HEK293 (cell line): ENCODE measurements around the gene NT5M.

Experiments used
- CTCF ChIA-PET: fragments of 350-600 bp; formaldehyde crosslinking; extraction: SDS; loops from one replicate; lab custom pipeline; 2021; ENCODE audit warnings: antibody characterized with exemption; lab: Yijun Ruan, JAX
- POLR2A ChIA-PET: fragments of 300-600 bp; formaldehyde crosslinking; extraction: SDS; loops from one replicate; lab custom pipeline; 2020; ENCODE audit warnings: antibody characterized with exemption, inconsistent platforms; lab: Yijun Ruan, JAX
- H3K27ac ChIP-seq: fragments of 200-500 bp; sonication (Bioruptor generic); 2 replicates; pipeline ENCODE4 v1.5.1; 2014; ENCODE audit warnings: low read depth, low read length, control low read depth, inconsistent platforms; ENCODE audit errors: extremely low read depth
- H3K36me3 ChIP-seq, 2 experiments: fragments of 200-500 bp in 1 of 2; sonication (Bioruptor generic) in 1 of 2; 1 replicate in 1 of 2; 2 replicates in 1 of 2; pipeline ENCODE4 v1.5.1; 2014 to 2017; ENCODE audit warnings: inconsistent platforms in 2 of 2, low read length in 2 of 2; ENCODE audit not compliant: control insufficient read depth in 2 of 2, insufficient read depth in 1 of 2
- H3K4me1 ChIP-seq: fragments of 200-500 bp; sonication (Bioruptor generic); 2 replicates; pipeline ENCODE4 v1.5.1; 2014; ENCODE audit warnings: mild to moderate bottlenecking, low read length, inconsistent platforms; ENCODE audit not compliant: control insufficient read depth, insufficient read depth
- H3K4me3 ChIP-seq: 2 replicates; pipeline ENCODE4 v1.5.1; 2011; ENCODE audit warnings: low read depth, mild to moderate bottlenecking, control low read depth, low read length, moderate library complexity
- H3K9me3 ChIP-seq: fragments of 200-500 bp; sonication (Bioruptor generic); 2 replicates; pipeline ENCODE4 v1.5.1; 2014; ENCODE audit warnings: low read depth, low read length, inconsistent platforms; ENCODE audit not compliant: control insufficient read depth, insufficient read depth
- ATF2 ChIP-seq: fragments of 450-650 bp; formaldehyde crosslinking; IDR thresholded peaks from 2 replicates; pipeline ENCODE4 v1.5.1; 2016; ENCODE audit warnings: missing biosample characterization, missing genetic modification characterization, low read depth
- FEZF1 ChIP-seq: fragments of 450-650 bp; formaldehyde crosslinking; IDR thresholded peaks from 2 replicates; pipeline ENCODE4 v1.5.1; 2016; ENCODE audit warnings: missing biosample characterization, missing genetic modification characterization
- KLF17 ChIP-seq: fragments of 450-650 bp; formaldehyde crosslinking; IDR thresholded peaks from 2 replicates; pipeline ENCODE4 v1.5.1; 2016; ENCODE audit warnings: missing biosample characterization, missing genetic modification characterization
- PRDM6 ChIP-seq: fragments of 450-650 bp; formaldehyde crosslinking; IDR thresholded peaks from 2 replicates; pipeline ENCODE4 v1.5.1; 2017; ENCODE audit warnings: missing biosample characterization, missing genetic modification characterization
- ZBTB6 ChIP-seq: fragments of 450-650 bp; formaldehyde crosslinking; IDR thresholded peaks from 2 replicates; pipeline ENCODE4 v1.5.1; 2017; ENCODE audit warnings: missing biosample characterization, missing genetic modification characterization
- ZNF146 ChIP-seq: fragments of 450-650 bp; formaldehyde crosslinking; IDR thresholded peaks from 2 replicates; pipeline ENCODE4 v1.5.1; 2016; ENCODE audit warnings: missing biosample characterization, missing genetic modification characterization
- ZNF157 ChIP-seq: fragments of 450-650 bp; formaldehyde crosslinking; IDR thresholded peaks from 2 replicates; pipeline ENCODE4 v1.5.1; 2016; ENCODE audit warnings: missing biosample characterization, missing genetic modification characterization
- ZNF184 ChIP-seq: fragments of 450-650 bp; IDR thresholded peaks from 2 replicates; pipeline ENCODE4 v1.5.1; 2018; ENCODE audit warnings: missing biosample characterization, mild to moderate bottlenecking, missing genetic modification characterization
- ZNF2 ChIP-seq: fragments of 450-650 bp; formaldehyde crosslinking; IDR thresholded peaks from 2 replicates; pipeline ENCODE4 v1.5.1; 2016; ENCODE audit warnings: missing biosample characterization, missing genetic modification characterization
- ZNF266 ChIP-seq: fragments of 450-650 bp; formaldehyde crosslinking; IDR thresholded peaks from 2 replicates; pipeline ENCODE4 v1.5.1; 2016; ENCODE audit warnings: missing biosample characterization, missing genetic modification characterization, low read depth
- ZNF510 ChIP-seq: fragments of 450-650 bp; formaldehyde crosslinking; IDR thresholded peaks from 2 replicates; pipeline ENCODE4 v1.5.1; 2018; ENCODE audit warnings: mild to moderate bottlenecking, missing genetic modification characterization, missing biosample characterization; ENCODE audit not compliant: insufficient replicate concordance
- ZNF514 ChIP-seq: fragments of 450-650 bp; formaldehyde crosslinking; IDR thresholded peaks from 2 replicates; pipeline ENCODE4 v1.5.1; 2016; ENCODE audit warnings: missing biosample characterization, missing genetic modification characterization
- ZNF518A ChIP-seq: fragments of 450-650 bp; formaldehyde crosslinking; conservative IDR thresholded peaks from 2 replicates; pipeline ENCODE4 v1.5.1; 2016; ENCODE audit warnings: low read depth, missing biosample characterization, missing genetic modification characterization
- ZNF623 ChIP-seq: fragments of 450-650 bp; formaldehyde crosslinking; IDR thresholded peaks from 2 replicates; pipeline ENCODE4 v1.5.1; 2016; ENCODE audit warnings: missing biosample characterization, missing genetic modification characterization
- ZNF629 ChIP-seq: fragments of 450-650 bp; formaldehyde crosslinking; IDR thresholded peaks from 2 replicates; pipeline ENCODE4 v1.5.1; 2017; ENCODE audit warnings: missing biosample characterization, missing genetic modification characterization
- ZNF777 ChIP-seq: fragments of 450-650 bp; formaldehyde crosslinking; IDR thresholded peaks from 2 replicates; pipeline ENCODE4 v1.5.1; 2017; ENCODE audit warnings: missing biosample characterization, missing genetic modification characterization, borderline replicate concordance
- ZNF792 ChIP-seq: fragments of 450-650 bp; formaldehyde crosslinking; IDR thresholded peaks from 2 replicates; pipeline ENCODE4 v1.5.1; 2016; ENCODE audit warnings: missing biosample characterization, missing genetic modification characterization

NT5M gene

GRCh38 chr17:17341452-17341851, 38.3 kb downstream of the NT5M start:
- CTCF ChIA-PET: no interaction called here

GRCh38 chr17:17342242-17342945, 39.2 kb downstream of the NT5M start:
- Histone ChIP-seq H3K9me3 (no peaks in the 10 kb centered on the region), H3K4me3 (no peak overlapping the region), H3K36me3 (no peaks in the 10 kb centered on the region; a peak in 1 of 3 replicates), H3K27ac (no peak overlapping the region), H3K4me1 (no peaks in the 10 kb centered on the region)
- TF ChIP-seq ZNF510 (tag by site-specific recombination): no peak
- TF ChIP-seq ZNF777: no peak
- TF ChIP-seq ZNF184: no peak
- TF ChIP-seq KLF17: no peak
- no peak for TF ChIP-seq ATF2 (tag by site-specific recombination)
- TF ChIP-seq FEZF1 (tag by site-specific recombination): no peak
- no peak for TF ChIP-seq ZBTB6 (tag by site-specific recombination)
- TF ChIP-seq ZNF623 (tag by site-specific recombination): no peak
- ChIA-PET POLR2A (no interaction called here), CTCF (interaction anchor here (0.5 kb wide), 1 partner anchor 258 kb away, joined by 3 read pairs; no protein-coding TSS in a partner anchor)

More at GRCh38 chr17:17341452-17341851, 38.3 kb downstream of the NT5M start:
- H3K9me3 ChIP-seq: no peaks in the 10 kb centered on the region
- no peaks in the 10 kb centered on the region for H3K4me1 ChIP-seq
- TF ChIP-seq ZNF514 (no peak), ZNF266 (tag by site-specific recombination) (no peak), ZNF792 (tag by site-specific recombination) (no peak), ZNF146 (no peak), FEZF1 (tag by site-specific recombination) (no peak), ZNF518A (tag by site-specific recombination) (no peak), ZNF157 (tag by site-specific recombination) (no peak), PRDM6 (tag by site-specific recombination) (no peak), ZNF2 (tag by site-specific recombination) (no peak), ZNF629 (tag by site-specific recombination) (no peak)
- no peak overlapping the region for H3K4me3 ChIP-seq
- H3K36me3 ChIP-seq: no peaks in the 10 kb centered on the region; a peak in 1 of 3 replicates
- POLR2A ChIA-PET: no interaction called here
- no peak overlapping the region for H3K27ac ChIP-seq
